Gastrocnemius medialis (tissue), 4 donors: ENCODE results near the gene AVPR1B. TPM values are rescaled to one million over a fixed set of nuclear protein-coding genes. Genes with fewer than 3 reads are reported as not detected.

Experiments used
- ATAC-seq, 2 donors: fragments of 150-250 bp; one replicate each; pipeline ENCODE4 v1.9.1; 2016
- DNase-seq, 2 donors: peaks; one replicate each; pipeline ENCODE4 v3.0.0-alpha.2; 2019
- H3K27ac ChIP-seq, 4 donors: fragments of 200-600 bp; sonication (generic); 1 replicate in 1 of 4; 2 replicates in 3 of 4; pipeline ENCODE4 v1.5.1; 2016 to 2018; ENCODE audit warnings: mild to moderate bottlenecking in 2 of 4, moderate library complexity in 1 of 4
- H3K27me3 ChIP-seq, 3 donors: fragments of 200-600 bp; sonication (generic) in 2 of 3; 1 replicate in 1 of 3; 2 replicates in 2 of 3; pipeline versions ENCODE4 v1.5.1 to v1.6.0; 2016 to 2019; ENCODE audit warnings: mild to moderate bottlenecking in 1 of 3, moderate library complexity in 1 of 3
- H3K36me3 ChIP-seq, 2 donors: fragments of 200-600 bp; sonication (generic) in 1 of 2; one replicate each; pipeline ENCODE4 v1.5.1; 2017 to 2018
- H3K4me1 ChIP-seq, 2 donors: fragments of 200-600 bp; sonication (generic) in 1 of 2; one replicate each; pipeline ENCODE4 v1.5.1; 2016 to 2017; ENCODE audit warnings: mild to moderate bottlenecking in 2 of 2
- H3K4me3 ChIP-seq, 4 donors: fragments of 200-600 bp; sonication (generic) in 3 of 4; 1 replicate in 1 of 4; 2 replicates in 3 of 4; pipeline ENCODE4 v1.5.1; 2016 to 2019; ENCODE audit warnings: mild to moderate bottlenecking in 2 of 4
- H3K9me3 ChIP-seq, 3 donors: fragments of 200-600 bp; sonication (generic) in 2 of 3; 1 replicate in 1 of 3; 2 replicates in 2 of 3; pipeline ENCODE4 v1.5.1; 2016 to 2019
- POLR2A ChIP-seq, 2 donors: fragments of 450-650 bp; IDR thresholded peaks; one replicate each; pipeline ENCODE4 v1.6.1; 2017; ENCODE audit warnings: antibody characterized with exemption in 2 of 2, mild to moderate bottlenecking in 2 of 2, moderate library complexity in 2 of 2
- in situ Hi-C, 4 donors: fragments of 200-750 bp; cut with MboI; loops; one replicate each; pipeline versions ENCODE4 v1.15.0 to v1.8.0; 2017; ENCODE audit warnings: low sequenced_read_pairs in 4 of 4
- intact Hi-C: fragments of 100-400 bp; cut with DNase I; formaldehyde crosslinking; loops from one replicate; pipeline ENCODE4 v1.15.1; 2023; ENCODE audit warnings: low total_unique reads
- total RNA-seq, 4 donors: library from RNA; depleted of rRNA; stranded (reverse); fragments of >200 nt; gene quantifications; one replicate each; pipeline versions ENCODE4 v1.1.0 to v1.2.3, GENCODE V29; 2016
- TF ChIP-seq, protein P1 (sequence below), 5 experiments: fragments of 450-650 bp in 3 of 5; fragments of 200-600 bp in 2 of 5; sonication (generic) in 2 of 5; IDR thresholded peaks in 4 of 5; conservative IDR thresholded peaks in 1 of 5; 1 replicate in 4 of 5; 2 replicates in 1 of 5; pipeline ENCODE4 v1.5.1; 2016 to 2019; ENCODE audit warnings: antibody characterized with exemption in 5 of 5, mild to moderate bottlenecking in 3 of 5, moderate library complexity in 3 of 5

The AVPR1B gene
- total RNA-seq, 4 donors from 2014 or later, result not detected

DNA sequence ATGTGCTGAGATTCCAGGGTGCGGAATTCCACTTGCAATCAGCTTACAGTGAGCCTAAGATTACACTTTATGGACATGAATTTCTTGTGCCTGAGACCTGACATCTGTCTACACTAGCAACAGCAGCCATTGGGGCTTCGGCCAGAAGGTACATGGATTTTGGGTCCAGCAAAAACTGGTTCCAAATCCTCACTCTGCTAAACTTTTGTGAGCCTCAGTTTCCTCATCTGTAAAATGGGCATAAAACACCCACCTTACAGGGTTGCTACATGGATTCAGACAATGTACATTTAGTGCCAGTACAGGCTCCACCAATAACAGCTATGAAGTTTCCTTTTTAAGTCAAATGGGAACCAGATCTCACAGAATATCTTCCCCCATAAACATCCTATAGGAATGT lies 33.4 kb downstream of the AVPR1B start:
- DNase-seq, result no peak
- Histone ChIP-seq H3K27me3 (no peaks in the 10 kb centered on the region), H3K9me3 (no peaks in the 10 kb centered on the region), H3K4me1 (no peaks in the 10 kb centered on the region), H3K36me3 (no peaks in the 10 kb centered on the region), H3K4me3 (no peak overlapping the region), H3K27ac (no peak overlapping the region)
- ATAC-seq, result no peak
- TF ChIP-seq, protein P1, sequence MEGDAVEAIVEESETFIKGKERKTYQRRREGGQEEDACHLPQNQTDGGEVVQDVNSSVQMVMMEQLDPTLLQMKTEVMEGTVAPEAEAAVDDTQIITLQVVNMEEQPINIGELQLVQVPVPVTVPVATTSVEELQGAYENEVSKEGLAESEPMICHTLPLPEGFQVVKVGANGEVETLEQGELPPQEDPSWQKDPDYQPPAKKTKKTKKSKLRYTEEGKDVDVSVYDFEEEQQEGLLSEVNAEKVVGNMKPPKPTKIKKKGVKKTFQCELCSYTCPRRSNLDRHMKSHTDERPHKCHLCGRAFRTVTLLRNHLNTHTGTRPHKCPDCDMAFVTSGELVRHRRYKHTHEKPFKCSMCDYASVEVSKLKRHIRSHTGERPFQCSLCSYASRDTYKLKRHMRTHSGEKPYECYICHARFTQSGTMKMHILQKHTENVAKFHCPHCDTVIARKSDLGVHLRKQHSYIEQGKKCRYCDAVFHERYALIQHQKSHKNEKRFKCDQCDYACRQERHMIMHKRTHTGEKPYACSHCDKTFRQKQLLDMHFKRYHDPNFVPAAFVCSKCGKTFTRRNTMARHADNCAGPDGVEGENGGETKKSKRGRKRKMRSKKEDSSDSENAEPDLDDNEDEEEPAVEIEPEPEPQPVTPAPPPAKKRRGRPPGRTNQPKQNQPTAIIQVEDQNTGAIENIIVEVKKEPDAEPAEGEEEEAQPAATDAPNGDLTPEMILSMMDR (IDR thresholded peaks at IDR 0.05 in 4 of 5, conservative IDR thresholded peaks at IDR 0.05 in 1 of 5), result no peak
- TF ChIP-seq POLR2A (IDR thresholded peaks at IDR 0.05), result no peak
- in situ Hi-C loops (no loop called here), intact Hi-C loops (no loop called here)

- in situ Hi-C loops (no loop called here), intact Hi-C loops (no loop called here)
- H3K4me1 ChIP-seq, result no peaks in the 10 kb centered on the region
- no peak for DNase-seq
- no peak overlapping the region for H3K27ac ChIP-seq
- no peak overlapping the region for H3K4me3 ChIP-seq
- no peaks in the 10 kb centered on the region for H3K27me3 ChIP-seq
- H3K9me3 ChIP-seq, result no peaks in the 10 kb centered on the region
- no peak for ATAC-seq
- TF ChIP-seq, protein P1 (IDR thresholded peaks at IDR 0.05 in 4 of 5, conservative IDR thresholded peaks at IDR 0.05 in 1 of 5), result no peak
- no peak for TF ChIP-seq POLR2A (IDR thresholded peaks at IDR 0.05)
- H3K36me3 ChIP-seq, result no peaks in the 10 kb centered on the region
Measured at GRCh38 chr1:206082831-206083695, 34.1 kb downstream of the AVPR1B start.

- TF ChIP-seq POLR2A (IDR thresholded peaks at IDR 0.05), result no peak
- TF ChIP-seq, protein P1 (IDR thresholded peaks at IDR 0.05 in 4 of 5, conservative IDR thresholded peaks at IDR 0.05 in 1 of 5), result no peak
- in situ Hi-C loops (no loop called here), intact Hi-C loops (no loop called here)
- H3K4me3 ChIP-seq, result no peak overlapping the region
- no peaks in the 10 kb centered on the region for H3K27me3 ChIP-seq
- H3K4me1 ChIP-seq, result no peaks in the 10 kb centered on the region
- ATAC-seq, result no peak
- no peaks in the 10 kb centered on the region for H3K36me3 ChIP-seq
- H3K9me3 ChIP-seq, result no peaks in the 10 kb centered on the region
- H3K27ac ChIP-seq, result no peak overlapping the region
- no peak for DNase-seq
Measured at GRCh38 chr1:206081856-206082255, 35.3 kb downstream of the AVPR1B start.

- DNase-seq, result no peak
- no peaks in the 10 kb centered on the region for H3K4me1 ChIP-seq
- H3K27me3 ChIP-seq, result no peaks in the 10 kb centered on the region
- no peak for ATAC-seq
- in situ Hi-C loops (no loop called here), intact Hi-C loops (no loop called here)
- no peaks in the 10 kb centered on the region for H3K9me3 ChIP-seq
- H3K4me3 ChIP-seq, result no peak overlapping the region
- TF ChIP-seq, protein P1 (IDR thresholded peaks at IDR 0.05 in 4 of 5, conservative IDR thresholded peaks at IDR 0.05 in 1 of 5), result no peak
- TF ChIP-seq POLR2A (IDR thresholded peaks at IDR 0.05), result no peak
- H3K27ac ChIP-seq, result no peak overlapping the region
- no peaks in the 10 kb centered on the region for H3K36me3 ChIP-seq
Measured at GRCh38 chr1:206080026-206080820, 37.0 kb downstream of the AVPR1B start.
